GM23338 (cell line): Measurements from ENCODE around the gene MYOM1. TPM values are rescaled to one million over a fixed set of nuclear protein-coding genes. Genes with fewer than 3 reads are reported as not detected.

Experiments
- ATAC-seq: fragments of 200-7000 bp; cut with Tn5 transposase; 3 replicates; pipeline ENCODE4 v1.9.1; 2020
- DNase-seq: peaks from one replicate; pipeline ENCODE4 v3.0.0-alpha.2; 2015; ENCODE audit warnings: low spot score
- H2AFZ ChIP-seq: fragments of 200-600 bp; sonication (generic); 2 replicates; pipeline ENCODE4 v1.8.0; 2016; ENCODE audit warnings: antibody characterized with exemption, mild to moderate bottlenecking, moderate library complexity
- H3F3A ChIP-seq: fragments of 200-600 bp; sonication (generic); replicated peaks from 2 replicates; pipeline ENCODE4 v1.8.0; 2017; ENCODE audit warnings: antibody characterized with exemption, mixed run types, low read depth
- H3K27ac ChIP-seq: fragments of 200-600 bp; sonication (generic); 2 replicates; pipeline ENCODE4 v1.6.1; 2016; ENCODE audit warnings: low read depth
- H3K27me3 ChIP-seq: fragments of 200-600 bp; sonication (generic); 2 replicates; pipeline ENCODE4 v1.8.0; 2016; ENCODE audit warnings: mild to moderate bottlenecking, mixed run types, moderate library complexity; ENCODE audit not compliant: insufficient read depth
- H3K36me3 ChIP-seq: fragments of 200-600 bp; sonication (generic); 2 replicates; pipeline ENCODE4 v1.8.0; 2016; ENCODE audit warnings: mild to moderate bottlenecking; ENCODE audit not compliant: insufficient read depth
- H3K4me1 ChIP-seq: fragments of 200-600 bp; sonication (generic); 2 replicates; pipeline ENCODE4 v1.8.0; 2016; ENCODE audit warnings: mild to moderate bottlenecking, moderate library complexity; ENCODE audit not compliant: insufficient read depth
- H3K4me2 ChIP-seq: fragments of 200-600 bp; sonication (generic); 2 replicates; pipeline ENCODE4 v1.7.1; 2017; ENCODE audit warnings: mixed run types
- H3K4me3 ChIP-seq: fragments of 200-600 bp; sonication (generic); 2 replicates; pipeline ENCODE4 v1.6.1; 2016; ENCODE audit warnings: mixed run types
- H3K79me2 ChIP-seq: fragments of 200-600 bp; sonication (generic); replicated peaks from 2 replicates; pipeline ENCODE4 v1.8.0; 2017; ENCODE audit warnings: mild to moderate bottlenecking; ENCODE audit not compliant: insufficient read depth
- H3K9me2 ChIP-seq: fragments of 200-600 bp; sonication (generic); 2 replicates; pipeline ENCODE4 v1.8.0; 2017; ENCODE audit not compliant: insufficient read depth
- H4K20me1 ChIP-seq: fragments of 200-600 bp; sonication (generic); replicated peaks from 2 replicates; pipeline ENCODE4 v1.8.0; 2017; ENCODE audit warnings: mild to moderate bottlenecking; ENCODE audit not compliant: insufficient read depth
- H3K27ac Mint-ChIP-seq: 2 replicates; pipeline ENCODE4 v1.8.0; 2020; ENCODE audit warnings: inconsistent platforms, mild to moderate bottlenecking, moderate library complexity, mixed read lengths
- H3K27me3 Mint-ChIP-seq: 3 replicates; pipeline ENCODE4 v1.8.0; 2022; ENCODE audit warnings: low read depth, mild to moderate bottlenecking, moderate library complexity, mixed read lengths, inconsistent platforms; ENCODE audit not compliant: insufficient read depth, poor library complexity
- H3K36me3 Mint-ChIP-seq: 3 replicates; pipeline ENCODE4 v1.8.0; 2021; ENCODE audit warnings: low read depth, mild to moderate bottlenecking, inconsistent platforms, moderate library complexity, mixed read lengths
- H3K4me1 Mint-ChIP-seq: 3 replicates; pipeline ENCODE4 v1.8.0; 2020; ENCODE audit warnings: mild to moderate bottlenecking, inconsistent platforms, mixed read lengths
- H3K4me3 Mint-ChIP-seq: 3 replicates; pipeline ENCODE4 v1.8.0; 2021; ENCODE audit warnings: moderate library complexity, mild to moderate bottlenecking, inconsistent platforms, mixed read lengths
- H3K9me3 Mint-ChIP-seq: 3 replicates; pipeline ENCODE4 v1.8.0; 2020; ENCODE audit warnings: moderate library complexity, mild to moderate bottlenecking, inconsistent platforms, mixed read lengths
- CREB1 ChIP-seq: fragments of 250-450 bp; sonication (Bioruptor Pico); IDR thresholded peaks from 2 replicates; pipeline ENCODE4 v1.5.0; 2020; ENCODE audit warnings: low read depth, mild to moderate bottlenecking, moderate library complexity
- CTCF ChIP-seq, 2 experiments: fragments of 200-600 bp in 1 of 2; sonication (generic) in 1 of 2; conservative IDR thresholded peaks; 2 replicates each; pipeline versions ENCODE4 v1.5.1 to v1.6.1; 2016 to 2017; ENCODE audit warnings: antibody characterized with exemption in 2 of 2, low read depth in 2 of 2, mild to moderate bottlenecking in 2 of 2, moderate library complexity in 1 of 2
- ETS1 ChIP-seq: IDR thresholded peaks from 2 replicates; pipeline ENCODE4 v1.6.1; 2016; ENCODE audit warnings: antibody characterized with exemption
- EZH2 ChIP-seq: fragments of 200-600 bp; sonication (generic); IDR thresholded peaks from one replicate; pipeline ENCODE4 v1.8.0; 2017; ENCODE audit warnings: antibody characterized with exemption, mild to moderate bottlenecking, low read depth; ENCODE audit not compliant: unreplicated experiment
- EZH2phosphoT487 ChIP-seq: fragments of 200-600 bp; sonication (generic); IDR thresholded peaks from one replicate; pipeline ENCODE4 v1.8.1; 2018; ENCODE audit warnings: antibody characterized with exemption; ENCODE audit not compliant: unreplicated experiment
- JUNB ChIP-seq: IDR thresholded peaks from one replicate; pipeline ENCODE4 v1.6.1; 2016; ENCODE audit warnings: antibody characterized with exemption; ENCODE audit not compliant: unreplicated experiment
- NANOG ChIP-seq: IDR thresholded peaks from 2 replicates; pipeline ENCODE4 v1.6.1; 2016; ENCODE audit warnings: antibody characterized with exemption, borderline replicate concordance
- POLR2AphosphoS5 ChIP-seq: IDR thresholded peaks from 2 replicates; pipeline ENCODE4 v1.6.1; 2016; ENCODE audit warnings: antibody characterized with exemption, low read depth
- REST ChIP-seq: IDR thresholded peaks from one replicate; pipeline ENCODE4 v1.6.1; 2018; ENCODE audit warnings: antibody characterized with exemption; ENCODE audit not compliant: unreplicated experiment
- STAT1 ChIP-seq: IDR thresholded peaks from one replicate; pipeline ENCODE4 v1.6.1; 2016; ENCODE audit warnings: antibody characterized with exemption; ENCODE audit not compliant: unreplicated experiment
- ZNF114 ChIP-seq: fragments of 250-450 bp; sonication (Bioruptor Pico); IDR thresholded peaks from 2 replicates; pipeline ENCODE4 v1.5.0; 2020; ENCODE audit warnings: mild to moderate bottlenecking, moderate library complexity
- ZNF331 ChIP-seq: fragments of 250-450 bp; sonication (Bioruptor Pico); IDR thresholded peaks from 2 replicates; pipeline ENCODE4 v1.5.0; 2020; ENCODE audit warnings: low read depth, mild to moderate bottlenecking, moderate library complexity
- ZNF462 ChIP-seq: fragments of 250-450 bp; sonication (Bioruptor Pico); IDR thresholded peaks from 2 replicates; pipeline ENCODE4 v1.5.0; 2020; ENCODE audit warnings: mild to moderate bottlenecking, moderate library complexity
- polyA plus RNA-seq: library from polyadenylated mRNA; unstranded; fragments of >200 nt; fragmentation: Nextera tagmentation; extraction: Ambion mirVana; gene quantifications from 2 replicates; pipeline ENCODE4 v1.2.1, GENCODE V29; 2016
- total RNA-seq: library from RNA; depleted of rRNA; stranded (reverse); fragments of >200 nt; shearing (Covaris generic); gene quantifications from 2 replicates; pipeline ENCODE4 v1.2.3, GENCODE V29; 2014

MYOM1 gene
- total and polyA plus RNA-seq, 2 experiments from 2014 or later = 0.27 to 0.38 TPM

- H3K36me3 Mint-ChIP-seq = no peaks in the 10 kb centered on the region; the same call in 2 of the 3 replicates
- H3K4me3 Mint-ChIP-seq = peak overlapping the region; percentile 6; the same call in 1 of the 3 replicates
- Histone ChIP-seq H4K20me1 (peaks cover 49% of the 10 kb centered on the region), H3K79me2 (peaks cover 70% of the 10 kb centered on the region), H3K27ac (no peak overlapping the region), H3K4me3 (no peak overlapping the region), H3K36me3 (no peaks in the 10 kb centered on the region), H3K4me1 (peaks cover 12% of the 10 kb centered on the region), H3K27me3 (no peaks in the 10 kb centered on the region), H2AFZ (no peak overlapping the region), H3F3A (no peaks in the 10 kb centered on the region), H3K4me2 (no peak overlapping the region), H3K9me2 (no peaks in the 10 kb centered on the region)
- peaks cover 6% of the 10 kb centered on the region for H3K27me3 Mint-ChIP-seq
- H3K9me3 Mint-ChIP-seq = no peaks in the 10 kb centered on the region
- no peak for TF ChIP-seq NANOG
- no peak for TF ChIP-seq POLR2AphosphoS5
- no peak for TF ChIP-seq EZH2phosphoT487
- TF ChIP-seq CREB1 (CRISPR knock-in tag) = no peak
- TF ChIP-seq CTCF (conservative IDR thresholded peaks at IDR 0.05; ENCODE audit: low read depth in 2 of 2) = no peak
- TF ChIP-seq STAT1 = no peak
- TF ChIP-seq EZH2 = no peak
- no peak for TF ChIP-seq JUNB
- no peak for TF ChIP-seq ZNF462 (CRISPR knock-in tag)
- TF ChIP-seq REST = no peak
- TF ChIP-seq ZNF331 = no peak
- no peak for TF ChIP-seq ZNF114 (CRISPR knock-in tag)
- no peak for TF ChIP-seq ETS1
- ATAC-seq (no peak), DNase-seq (no peak)
- H3K4me1 Mint-ChIP-seq = peaks cover 47% of the 10 kb centered on the region
- peak overlapping the region; percentile 19; the same call in 1 of the 2 replicates for H3K27ac Mint-ChIP-seq
These were observed 44.6 kb upstream of the MYOM1 start for GRCh38 chr18:3264362-3264761.
